HG03135 (cell line): ENCODE results near the gene NPBWR2.
"Not testable (repeated sequence)": the region's sequence is repeated elsewhere in the genome, so short reads cannot be mapped to it uniquely, and the experiment has no call there.

Experiments used
- ATAC-seq: cut with Tn5 transposase; IDR thresholded peaks from one replicate; pipeline ENCODE4 v1.9.1; 2021; ENCODE audit warnings: mild to moderate bottlenecking, moderate library complexity; ENCODE audit not compliant: unreplicated experiment

The NPBWR2 gene

GRCh38 chr20:64088586-64088985, 18.8 kb downstream of the NPBWR2 start:
- ATAC-seq: not testable (repeated sequence)

- not testable (repeated sequence) for ATAC-seq
Measured at GRCh38 chr20:64087226-64087825, 20.0 kb downstream of the NPBWR2 start.

- ATAC-seq: no peak
Measured at GRCh38 chr20:64086801-64087200, 20.6 kb downstream of the NPBWR2 start.

GRCh38 chr20:64084685-64085152, 22.6 kb downstream of the NPBWR2 start:
- ATAC-seq: no peak

GRCh38 chr20:64083804-64084684, 23.3 kb downstream of the NPBWR2 start, which contains the start of gene LKAAEAR1:
Gene LKAAEAR1 (minus strand): TSS chr20:64084398. CDS start chr20:64084219, 179 bp downstream.
- ATAC-seq: no peak

GRCh38 chr20:64083378-64083803, 24.0 kb downstream of the NPBWR2 start:
- no peak for ATAC-seq

- no peak for ATAC-seq
Measured at GRCh38 chr20:64082820-64083377, 24.5 kb downstream of the NPBWR2 start.

GRCh38 chr20:64082126-64082731, 25.1 kb downstream of the NPBWR2 start:
- ATAC-seq: no peak

- ATAC-seq: no peak
Measured at GRCh38 chr20:64081624-64081964, 25.8 kb downstream of the NPBWR2 start.

- no peak for ATAC-seq
Measured at GRCh38 chr20:64080813-64081623, 26.3 kb downstream of the NPBWR2 start.

- ATAC-seq: no peak
Measured at GRCh38 chr20:64080013-64080812, 27.2 kb downstream of the NPBWR2 start, which contains the start of gene OPRL1. Gene OPRL1 (plus strand): TSS chr20:64080082. CDS start chr20:64092721, 12,639 bp downstream.

GRCh38 chr20:64079273-64080012, 27.9 kb downstream of the NPBWR2 start, which contains the start of gene RGS19:
Gene RGS19 (minus strand): TSS chr20:64079518. CDS start chr20:64076886, 2,632 bp downstream.
- ATAC-seq: peak; percentile 31

GRCh38 chr20:64078934-64079272, 28.5 kb downstream of the NPBWR2 start:
- no peak for ATAC-seq

- ATAC-seq: no peak
Measured at GRCh38 chr20:64077876-64078551, 29.4 kb downstream of the NPBWR2 start.

- no peak for ATAC-seq
Measured at GRCh38 chr20:64077541-64077875, 29.9 kb downstream of the NPBWR2 start.

- ATAC-seq: no peak
Measured at GRCh38 chr20:64077094-64077493, 30.3 kb downstream of the NPBWR2 start.

- no peak for ATAC-seq
Measured at GRCh38 chr20:64076061-64076997, 31.0 kb downstream of the NPBWR2 start.
